Tibial nerve (tissue), 4 donors: ENCODE measurements around the gene OPCML.

Experiments used
- EP300 ChIP-seq, 2 donors: sonication (generic); formaldehyde crosslinking; IDR thresholded peaks; one replicate each; pipeline ENCODE4 v1.6.1; 2017; ENCODE audit warnings: antibody characterized with exemption in 2 of 2, mild to moderate bottlenecking in 1 of 2
- TF ChIP-seq, protein P1 (sequence below), 5 experiments: fragments of 200-600 bp in 3 of 5; fragments of 450-650 bp in 2 of 5; sonication (generic) in 3 of 5; IDR thresholded peaks; one replicate each; pipeline ENCODE4 v1.5.1; 2016 to 2019; ENCODE audit warnings: antibody characterized with exemption in 5 of 5, mild to moderate bottlenecking in 3 of 5, moderate library complexity in 2 of 5

- TF ChIP-seq, protein P1, sequence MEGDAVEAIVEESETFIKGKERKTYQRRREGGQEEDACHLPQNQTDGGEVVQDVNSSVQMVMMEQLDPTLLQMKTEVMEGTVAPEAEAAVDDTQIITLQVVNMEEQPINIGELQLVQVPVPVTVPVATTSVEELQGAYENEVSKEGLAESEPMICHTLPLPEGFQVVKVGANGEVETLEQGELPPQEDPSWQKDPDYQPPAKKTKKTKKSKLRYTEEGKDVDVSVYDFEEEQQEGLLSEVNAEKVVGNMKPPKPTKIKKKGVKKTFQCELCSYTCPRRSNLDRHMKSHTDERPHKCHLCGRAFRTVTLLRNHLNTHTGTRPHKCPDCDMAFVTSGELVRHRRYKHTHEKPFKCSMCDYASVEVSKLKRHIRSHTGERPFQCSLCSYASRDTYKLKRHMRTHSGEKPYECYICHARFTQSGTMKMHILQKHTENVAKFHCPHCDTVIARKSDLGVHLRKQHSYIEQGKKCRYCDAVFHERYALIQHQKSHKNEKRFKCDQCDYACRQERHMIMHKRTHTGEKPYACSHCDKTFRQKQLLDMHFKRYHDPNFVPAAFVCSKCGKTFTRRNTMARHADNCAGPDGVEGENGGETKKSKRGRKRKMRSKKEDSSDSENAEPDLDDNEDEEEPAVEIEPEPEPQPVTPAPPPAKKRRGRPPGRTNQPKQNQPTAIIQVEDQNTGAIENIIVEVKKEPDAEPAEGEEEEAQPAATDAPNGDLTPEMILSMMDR (IDR thresholded peaks at IDR 0.05) = no peak
- no peak for TF ChIP-seq EP300 (IDR thresholded peaks at IDR 0.05)
These were observed 682.0 kb downstream of the OPCML start for GRCh38 chr11:132850266-132850665.
